ENCODE data around the gene GPR37L1. TPM values are rescaled to one million over a fixed set of nuclear protein-coding genes. Genes with fewer than 3 reads are reported as not detected.
A peak's percentile ranks its signal among the peaks of the same experiment; 100 is the strongest.

Gene GPR37L1
- total RNA-seq, 6 experiments from 2014 or later: 0.12 to 0.49 (median 0.12) TPM; not detected in 2

- no peaks in the 10 kb centered on the region for H3K4me1 ChIP-seq
- H3K36me3 ChIP-seq: no peaks in the 10 kb centered on the region
- H3K4me3 ChIP-seq: no peak overlapping the region
- TF ChIP-seq, protein P1, sequence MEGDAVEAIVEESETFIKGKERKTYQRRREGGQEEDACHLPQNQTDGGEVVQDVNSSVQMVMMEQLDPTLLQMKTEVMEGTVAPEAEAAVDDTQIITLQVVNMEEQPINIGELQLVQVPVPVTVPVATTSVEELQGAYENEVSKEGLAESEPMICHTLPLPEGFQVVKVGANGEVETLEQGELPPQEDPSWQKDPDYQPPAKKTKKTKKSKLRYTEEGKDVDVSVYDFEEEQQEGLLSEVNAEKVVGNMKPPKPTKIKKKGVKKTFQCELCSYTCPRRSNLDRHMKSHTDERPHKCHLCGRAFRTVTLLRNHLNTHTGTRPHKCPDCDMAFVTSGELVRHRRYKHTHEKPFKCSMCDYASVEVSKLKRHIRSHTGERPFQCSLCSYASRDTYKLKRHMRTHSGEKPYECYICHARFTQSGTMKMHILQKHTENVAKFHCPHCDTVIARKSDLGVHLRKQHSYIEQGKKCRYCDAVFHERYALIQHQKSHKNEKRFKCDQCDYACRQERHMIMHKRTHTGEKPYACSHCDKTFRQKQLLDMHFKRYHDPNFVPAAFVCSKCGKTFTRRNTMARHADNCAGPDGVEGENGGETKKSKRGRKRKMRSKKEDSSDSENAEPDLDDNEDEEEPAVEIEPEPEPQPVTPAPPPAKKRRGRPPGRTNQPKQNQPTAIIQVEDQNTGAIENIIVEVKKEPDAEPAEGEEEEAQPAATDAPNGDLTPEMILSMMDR (IDR thresholded peaks at IDR 0.05): no peak
- H3K9me3 ChIP-seq: no peaks in the 10 kb centered on the region
- WGBS (ENCODE audit: insufficient coverage, low coverage, low lambda C conversion rate, missing lambda C conversion rate): 55% methylated on average over 4 of the region's 4 CpGs
- intact Hi-C loops (cut with DNase I): no loop called here
- DNase-seq: no peak
- H3K27ac ChIP-seq: no peak overlapping the region
- peak in 1 of 4 donors; percentile 20 for ATAC-seq
- no peaks in the 10 kb centered on the region for H3K27me3 ChIP-seq
Observed at GRCh38 chr1:202101184-202101583, 21.5 kb upstream of the GPR37L1 start.

DNA sequence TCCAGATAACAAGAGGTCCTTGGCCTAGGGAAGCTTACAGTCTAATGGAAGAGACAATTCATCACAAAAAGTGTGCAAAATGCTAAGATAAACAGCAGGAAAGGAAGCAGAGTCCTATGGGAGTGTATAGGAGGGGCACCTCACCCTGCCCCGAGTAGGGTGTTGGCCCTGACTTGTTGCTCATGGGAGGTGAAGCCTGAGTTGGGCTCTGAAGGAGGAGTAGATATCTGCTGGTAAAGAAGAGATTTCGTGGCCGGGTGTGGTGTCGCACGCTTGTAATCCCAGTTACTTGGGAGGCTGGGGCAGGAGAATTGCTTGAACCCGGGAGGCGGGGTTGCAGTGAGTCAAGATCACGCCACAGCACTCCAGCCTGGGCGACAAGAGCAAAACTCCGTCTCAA lies 18.6 kb upstream of the GPR37L1 start:
- Histone ChIP-seq H3K9me3 (no peaks in the 10 kb centered on the region), H3K27ac (no peak overlapping the region), H3K36me3 (no peaks in the 10 kb centered on the region), H3K27me3 (no peaks in the 10 kb centered on the region), H3K4me1 (peaks cover 0 to 26% (median 12%) of the 10 kb centered on the region in 4 donors), H3K4me3 (no peak overlapping the region)
- 87% methylated on average over 5 of the region's 10 CpGs for WGBS (ENCODE audit: insufficient coverage, low coverage, low lambda C conversion rate, missing lambda C conversion rate)
- DNase-seq (no peak), ATAC-seq (no peak)
- no peak for TF ChIP-seq POLR2A (IDR thresholded peaks at IDR 0.05)
- TF ChIP-seq, protein P1 (IDR thresholded peaks at IDR 0.05): no peak
- intact Hi-C loops (cut with DNase I): no loop called here

DNA sequence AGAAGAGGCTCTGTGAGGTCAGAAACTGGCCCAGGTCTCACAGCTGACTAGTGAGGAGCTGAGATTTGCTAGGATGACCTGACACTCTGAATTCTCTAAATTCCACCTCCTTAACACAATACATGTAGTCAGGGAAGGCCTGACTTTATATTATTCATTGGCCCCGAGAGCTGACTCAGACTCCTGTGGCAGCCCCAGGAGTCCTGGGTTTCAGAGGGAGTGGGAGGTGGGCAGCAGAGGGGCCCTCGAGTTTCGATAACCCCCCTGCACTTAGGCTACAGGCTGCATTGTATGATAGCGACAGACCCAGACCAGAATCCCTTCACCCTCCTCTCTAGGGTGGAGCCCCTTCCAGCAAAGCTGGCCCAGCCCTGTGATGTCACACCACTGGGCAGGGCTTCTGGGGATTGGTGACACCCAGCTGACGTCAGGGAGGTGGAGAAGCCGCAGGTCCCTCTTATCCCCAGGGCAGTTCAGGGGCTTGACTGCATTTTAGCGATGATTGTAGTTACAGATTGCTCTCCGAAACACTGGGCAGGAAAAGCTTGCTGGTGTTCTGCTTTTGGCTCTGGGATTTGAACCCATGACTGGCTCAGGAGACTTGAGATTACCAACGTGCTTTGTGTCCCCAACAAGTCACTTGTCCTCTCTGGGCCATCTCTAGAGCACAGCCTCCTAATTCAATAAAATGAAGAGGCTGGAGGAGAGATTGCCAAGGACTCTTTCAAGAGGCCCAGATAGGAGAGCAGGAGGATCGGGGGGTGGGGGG lies 17.0 kb upstream of the GPR37L1 start:
- Histone ChIP-seq H3K4me3 (no peak overlapping the region), H3K4me1 (peaks cover 0 to 29% (median 12%) of the 10 kb centered on the region in 4 donors), H3K27me3 (no peaks in the 10 kb centered on the region), H3K36me3 (no peaks in the 10 kb centered on the region), H3K27ac (no peak overlapping the region), H3K9me3 (no peaks in the 10 kb centered on the region)
- TF ChIP-seq, protein P1 (IDR thresholded peaks at IDR 0.05): no peak
- TF ChIP-seq POLR2A (IDR thresholded peaks at IDR 0.05): no peak
- intact Hi-C loops (cut with DNase I): loop anchor here in 1 of 2 donors (5.0 kb wide), 1 partner anchor 88 kb away; no protein-coding TSS in a partner anchor
- no peak for DNase-seq
- 56% methylated on average over 8 of the region's 10 CpGs for WGBS (ENCODE audit: insufficient coverage, low coverage, low lambda C conversion rate, missing lambda C conversion rate)
- ATAC-seq: no peak

GRCh38 chr1:202106340-202107254 lies 16.1 kb upstream of the GPR37L1 start:
- TF ChIP-seq, protein P1 (IDR thresholded peaks at IDR 0.05): no peak
- no peak for TF ChIP-seq POLR2A (IDR thresholded peaks at IDR 0.05)
- ATAC-seq: peak; percentile 30 to 62 (median 54)
- intact Hi-C loops (cut with DNase I): loop anchor here in 1 of 2 donors (5.0 kb wide), 1 partner anchor 89 kb away; no protein-coding TSS in a partner anchor
- H3K9me3 ChIP-seq: no peaks in the 10 kb centered on the region
- no peaks in the 10 kb centered on the region for H3K27me3 ChIP-seq
- 69% methylated on average over 6 of the region's 10 CpGs for WGBS (ENCODE audit: insufficient coverage, low coverage, low lambda C conversion rate, missing lambda C conversion rate)
- peak in 1 of 3 donors; percentile 63 for DNase-seq
- no peak overlapping the region for H3K4me3 ChIP-seq
- no peaks in the 10 kb centered on the region for H3K36me3 ChIP-seq
- H3K4me1 ChIP-seq: peaks cover 0 to 29% (median 12%) of the 10 kb centered on the region in 4 donors
- peak overlapping the region; percentile 75 to 88 (median 83) for H3K27ac ChIP-seq

Data from right lobe of liver (tissue), 6 donors.